Endodermal cell (in vitro differentiated cells): Measurements from ENCODE around the gene CORIN. TPM values are rescaled to one million over a fixed set of nuclear protein-coding genes. Genes with fewer than 3 reads are reported as not detected.
"Not testable (repeated sequence)": the region's sequence is repeated elsewhere in the genome, so short reads cannot be mapped to it uniquely, and the experiment has no call there.

Experiments used
- DNase-seq: peaks from one replicate; pipeline ENCODE4 v3.0.0-alpha.2; 2017
- H3K27ac ChIP-seq: 2 replicates; pipeline ENCODE4 v1.5.1; 2013; ENCODE audit warnings: mild to moderate bottlenecking, low read depth, low read length, moderate library complexity
- H3K27me3 ChIP-seq: 2 replicates; pipeline ENCODE4 v1.6.1; 2013; ENCODE audit warnings: mild to moderate bottlenecking, low read length, moderate library complexity; ENCODE audit not compliant: insufficient read depth, control insufficient read depth, poor library complexity, severe bottlenecking
- H3K36me3 ChIP-seq: 2 replicates; pipeline ENCODE4 v1.7.0; 2013; ENCODE audit warnings: mild to moderate bottlenecking, low read length, moderate library complexity; ENCODE audit not compliant: control insufficient read depth, insufficient read depth
- H3K4me1 ChIP-seq: one replicate; pipeline ENCODE4 v1.7.0; 2013; ENCODE audit warnings: low read length; ENCODE audit not compliant: control insufficient read depth, insufficient read depth
- H3K4me3 ChIP-seq: 2 replicates; pipeline ENCODE4 v1.5.1; 2013; ENCODE audit warnings: mild to moderate bottlenecking, low read length, moderate library complexity
- H3K9ac ChIP-seq: 2 replicates; pipeline ENCODE4 v1.6.1; 2013; ENCODE audit warnings: mild to moderate bottlenecking, low read length, moderate library complexity; ENCODE audit not compliant: poor library complexity, severe bottlenecking; ENCODE audit errors: extremely low read depth
- H3K9me3 ChIP-seq: 2 replicates; pipeline ENCODE4 v1.6.1; 2013; ENCODE audit warnings: mild to moderate bottlenecking, low read length, moderate library complexity; ENCODE audit not compliant: control insufficient read depth
- H3K27ac Mint-ChIP-seq: 2 replicates; pipeline ENCODE4 v1.8.0; 2020; ENCODE audit warnings: mixed read lengths
- H3K27me3 Mint-ChIP-seq: 2 replicates; pipeline ENCODE4 v1.8.0; 2021; ENCODE audit warnings: mild to moderate bottlenecking, mixed read lengths; ENCODE audit not compliant: insufficient read depth
- H3K36me3 Mint-ChIP-seq: 2 replicates; pipeline ENCODE4 v1.8.0; 2020; ENCODE audit warnings: low read depth, mixed read lengths
- H3K4me1 Mint-ChIP-seq: 2 replicates; pipeline ENCODE4 v1.8.0; 2020; ENCODE audit warnings: mixed read lengths
- H3K4me3 Mint-ChIP-seq: 2 replicates; pipeline ENCODE4 v1.8.0; 2020; ENCODE audit warnings: mild to moderate bottlenecking, moderate library complexity, mixed read lengths
- H3K9me3 Mint-ChIP-seq: 2 replicates; pipeline ENCODE4 v1.8.0; 2020; ENCODE audit warnings: mild to moderate bottlenecking, mixed read lengths
- CTCF ChIP-seq: fragments of 200-600 bp; sonication (generic); conservative IDR thresholded peaks from 2 replicates; pipeline ENCODE4 v1.5.0; 2021; ENCODE audit warnings: antibody characterized with exemption, mild to moderate bottlenecking
- WGBS, 2 experiments: methylation state at CpG; one replicate each; pipeline versions ENCODE4 v1.1.5 to v1.1.7; 2013; ENCODE audit warnings: missing lambda C conversion rate in 2 of 2, mixed read lengths in 1 of 2; ENCODE audit not compliant: insufficient coverage in 1 of 2, insufficient read length in 1 of 2; 5-methylcytosine and 5-hydroxymethylcytosine counted together
- total RNA-seq, 2 donors: library from RNA; stranded (reverse); fragmentation: NEBNext Ultra II Directional in 1 of 2; extraction: Animal tissue kit (Norgen Biotek cat#: 25700) in 1 of 2; gene quantifications; 2 replicates in 1 of 2; 3 replicates in 1 of 2; pipeline ENCODE4 v1.2.1, GENCODE V29; 2021

Gene CORIN
- total RNA-seq, 2 donors from 2014 or later, result 0.53 TPM; not detected in 1

- H3K9me3 Mint-ChIP-seq, result no peaks in the 10 kb centered on the region
- H3K9ac ChIP-seq, result no peak overlapping the region
- no peaks in the 10 kb centered on the region for H3K27me3 Mint-ChIP-seq
- H3K4me1 Mint-ChIP-seq, result no peaks in the 10 kb centered on the region
- H3K36me3 Mint-ChIP-seq, result no peaks in the 10 kb centered on the region
- H3K4me1 ChIP-seq, result no peaks in the 10 kb centered on the region
- no peak for TF ChIP-seq CTCF
- no peaks in the 10 kb centered on the region for H3K27me3 ChIP-seq
- no peak overlapping the region for H3K27ac ChIP-seq
- H3K4me3 Mint-ChIP-seq, result no peak overlapping the region
- H3K27ac Mint-ChIP-seq, result no peak overlapping the region
- H3K36me3 ChIP-seq, result no peaks in the 10 kb centered on the region
- no peak for DNase-seq
- WGBS, 2 experiments, result 100% methylated on average over 2 of the region's 2 CpGs; no CpG with 5 or more reads in 1 of the 2 experiments
- no peaks in the 10 kb centered on the region for H3K9me3 ChIP-seq
- H3K4me3 ChIP-seq, result no peak overlapping the region
Measured at GRCh38 chr4:47557255-47557654, 280.6 kb downstream of the CORIN start.

DNA sequence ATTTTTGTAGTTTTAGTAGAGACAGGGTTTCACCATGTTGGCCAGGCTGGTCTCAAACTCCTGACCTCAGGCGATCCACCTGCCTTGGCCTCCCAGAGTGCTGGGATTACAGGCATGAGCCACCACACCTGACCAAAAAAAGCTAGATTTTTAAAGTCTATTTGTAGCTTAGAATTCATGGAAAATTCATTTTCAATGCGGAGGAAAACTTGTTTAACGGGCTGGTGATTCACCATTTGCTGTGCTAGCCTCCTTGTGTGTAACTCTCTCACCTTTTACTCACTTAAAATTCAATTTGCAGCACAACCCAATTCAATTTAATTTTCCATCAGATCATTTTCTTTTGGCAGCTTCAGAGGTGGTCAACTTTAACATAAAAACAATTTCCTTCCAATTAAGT lies 281.9 kb downstream of the CORIN start:
- not testable (repeated sequence) for H3K4me1 ChIP-seq, H3K9ac ChIP-seq, H3K36me3 ChIP-seq, H3K27me3 ChIP-seq, H3K27me3 Mint-ChIP-seq, H3K9me3 Mint-ChIP-seq, H3K27ac ChIP-seq, H3K36me3 Mint-ChIP-seq, H3K4me1 Mint-ChIP-seq, H3K4me3 Mint-ChIP-seq, H3K9me3 ChIP-seq, DNase-seq, H3K4me3 ChIP-seq, H3K27ac Mint-ChIP-seq
- WGBS, 2 experiments, result 80 to 83% methylated on average over 2 to 3 of the region's 3 CpGs

DNA sequence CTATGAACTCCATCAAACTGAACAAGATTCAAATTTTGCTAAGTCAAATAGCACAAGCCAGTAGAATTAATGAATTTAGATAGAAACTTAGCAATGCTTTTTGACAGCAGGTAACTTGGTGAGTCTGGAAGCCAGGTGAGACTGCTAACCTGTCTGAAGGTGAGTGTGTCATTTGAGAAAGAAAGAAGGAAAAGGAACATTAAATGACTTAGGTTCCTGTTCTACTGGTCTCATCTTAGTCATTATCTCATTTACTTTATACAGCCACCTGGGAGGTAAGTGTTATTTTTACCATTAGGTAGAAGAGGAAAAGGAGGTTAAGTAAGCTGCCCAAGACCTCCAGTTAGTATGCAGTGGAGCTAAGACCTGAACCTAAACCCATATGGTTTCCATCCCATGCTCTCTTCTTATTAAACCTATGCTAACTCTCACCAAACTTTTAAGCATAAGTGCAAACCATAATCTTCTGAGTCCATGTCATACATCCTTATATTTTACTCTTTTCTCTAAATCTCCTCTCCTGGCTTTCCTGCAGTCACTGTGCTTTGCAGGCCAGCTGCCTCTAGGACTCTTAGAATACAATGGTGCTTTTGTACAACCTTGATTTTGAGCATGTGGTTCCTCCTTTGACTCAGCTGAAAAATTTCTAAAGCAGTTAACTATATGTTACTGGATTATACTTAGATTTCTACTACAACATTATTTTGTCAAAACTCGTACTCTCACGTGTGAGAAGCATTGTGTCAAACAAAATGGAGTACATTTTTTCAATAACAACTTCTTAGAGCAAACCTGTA lies 284.3 kb downstream of the CORIN start:
- Histone ChIP-seq H3K27ac (no peak overlapping the region), H3K27me3 (no peaks in the 10 kb centered on the region), H3K9ac (no peak overlapping the region), H3K4me3 (no peak overlapping the region), H3K9me3 (no peaks in the 10 kb centered on the region), H3K4me1 (no peaks in the 10 kb centered on the region), H3K36me3 (no peaks in the 10 kb centered on the region)
- 100% methylated on average over 2 of the region's 2 CpGs; no CpG with 5 or more reads in 1 of the 2 experiments for WGBS, 2 experiments
- no peak for TF ChIP-seq CTCF
- Mint-ChIP-seq H3K27ac (no peak overlapping the region), H3K9me3 (no peaks in the 10 kb centered on the region), H3K4me3 (no peak overlapping the region), H3K27me3 (peaks cover 2% of the 10 kb centered on the region), H3K4me1 (no peaks in the 10 kb centered on the region), H3K36me3 (no peaks in the 10 kb centered on the region)
- no peak for DNase-seq

- Histone ChIP-seq H3K4me3 (no peak overlapping the region), H3K9me3 (no peaks in the 10 kb centered on the region), H3K27me3 (no peaks in the 10 kb centered on the region), H3K4me1 (no peaks in the 10 kb centered on the region), H3K36me3 (no peaks in the 10 kb centered on the region), H3K27ac (no peak overlapping the region), H3K9ac (no peak overlapping the region)
- Mint-ChIP-seq H3K4me1 (no peaks in the 10 kb centered on the region), H3K4me3 (no peak overlapping the region), H3K27me3 (peaks cover 2% of the 10 kb centered on the region), H3K36me3 (no peaks in the 10 kb centered on the region), H3K27ac (no peak overlapping the region), H3K9me3 (no peaks in the 10 kb centered on the region)
- no peak for DNase-seq
- no peak for TF ChIP-seq CTCF
Measured at GRCh38 chr4:47551682-47552081, 286.2 kb downstream of the CORIN start.
